ENCODE measurements around the gene PTPRC. TPM values are rescaled to one million over a fixed set of nuclear protein-coding genes. Genes with fewer than 3 reads are reported as not detected.
A peak's percentile ranks its signal among the peaks of the same experiment; 100 is the strongest.

The PTPRC gene
- polyA plus RNA-seq, 2 of the 4 experiments (the other 2 are of a cell fraction): not detected

DNA sequence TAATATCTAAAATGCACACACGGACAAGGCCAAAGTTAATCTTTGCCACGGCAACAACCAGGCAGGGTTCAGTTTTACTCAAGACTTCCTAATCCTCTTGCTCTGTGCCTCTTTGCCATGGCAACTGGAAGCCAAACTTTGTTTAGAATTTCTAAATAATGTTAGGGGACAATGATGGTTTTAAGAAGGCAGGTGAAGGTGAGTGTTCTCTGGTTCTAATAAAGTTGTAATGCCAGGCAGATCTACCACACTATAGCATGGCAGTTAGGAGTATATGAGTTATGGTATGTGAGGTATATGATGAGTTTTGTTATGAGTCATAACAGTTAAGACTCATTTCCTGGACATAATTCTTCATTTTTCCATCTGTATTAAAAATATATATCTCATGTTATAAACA is 2.7 kb downstream of the PTPRC start:
- WGBS (ENCODE audit: missing lambda C conversion rate): 80% methylated on average over 2 of the region's 2 CpGs
- Histone ChIP-seq H3K9me3 (no peaks in the 10 kb centered on the region), H3K27ac (no peak overlapping the region), H3K4me3 (no peak overlapping the region), H3K4me1 (no peaks in the 10 kb centered on the region), H3K4me2 (no peak overlapping the region)
- DNase-seq (ENCODE audit: low read depth in 1 of 2, low spot score in 1 of 2) (no peak), FAIRE-seq (no peak), ATAC-seq (no peak)
- ChIA-PET CTCF (no interaction called here), POLR2A (no interaction called here)
- TF ChIP-seq BHLHE40 (IDR thresholded peaks at IDR 0.05; ENCODE audit: low read depth, low read length) (no peak), FOSL2 (IDR thresholded peaks at IDR 0.05) (no peak), FOSL2 (CRISPR knock-in tag; IDR thresholded peaks at IDR 0.05) (peak; percentile 16; the same call in 1 of the 2 replicates)

DNA sequence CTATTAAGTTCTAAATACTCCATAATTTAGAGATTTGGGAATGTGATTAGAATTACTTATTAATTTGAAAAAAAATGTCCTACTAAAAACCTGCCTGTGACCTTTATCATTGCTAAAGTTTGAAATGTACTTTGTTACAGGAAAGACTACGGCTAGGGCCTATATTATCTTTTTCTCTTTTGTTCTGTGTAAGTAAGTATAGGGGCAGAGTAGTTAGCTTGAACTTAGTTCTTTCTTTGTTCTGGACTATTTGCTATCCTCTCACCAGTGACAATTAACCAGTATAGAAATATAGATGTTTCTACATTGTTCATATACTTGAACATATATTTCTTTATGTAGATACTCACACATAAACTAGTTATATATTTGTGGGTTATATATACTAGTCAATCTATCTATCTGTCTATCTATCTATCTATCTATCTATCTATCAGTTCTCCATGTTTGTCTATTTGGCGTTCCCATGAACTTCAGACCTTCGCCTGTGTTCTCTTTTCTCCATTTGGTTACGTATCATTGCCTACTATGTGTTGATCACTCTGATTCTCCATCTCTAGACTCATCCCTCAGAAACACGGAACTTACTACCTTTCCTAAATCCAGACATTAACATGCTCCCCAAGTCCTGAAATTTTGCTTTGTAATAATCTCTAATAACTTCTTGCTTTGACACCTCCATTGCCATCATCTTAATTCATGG is 3.3 kb downstream of the PTPRC start:
- Histone ChIP-seq H3K4me3 (no peak overlapping the region), H3K4me1 (no peaks in the 10 kb centered on the region), H3K4me2 (no peak overlapping the region), H3K9me3 (no peaks in the 10 kb centered on the region), H3K27ac (no peak overlapping the region)
- ATAC-seq (no peak), DNase-seq (ENCODE audit: low read depth in 1 of 2, low spot score in 1 of 2) (no peak), FAIRE-seq (no peak)
- POLR2A ChIA-PET: no interaction called here
- WGBS (ENCODE audit: missing lambda C conversion rate): 80% methylated on average over 5 of the region's 5 CpGs
- TF ChIP-seq, protein P1, sequence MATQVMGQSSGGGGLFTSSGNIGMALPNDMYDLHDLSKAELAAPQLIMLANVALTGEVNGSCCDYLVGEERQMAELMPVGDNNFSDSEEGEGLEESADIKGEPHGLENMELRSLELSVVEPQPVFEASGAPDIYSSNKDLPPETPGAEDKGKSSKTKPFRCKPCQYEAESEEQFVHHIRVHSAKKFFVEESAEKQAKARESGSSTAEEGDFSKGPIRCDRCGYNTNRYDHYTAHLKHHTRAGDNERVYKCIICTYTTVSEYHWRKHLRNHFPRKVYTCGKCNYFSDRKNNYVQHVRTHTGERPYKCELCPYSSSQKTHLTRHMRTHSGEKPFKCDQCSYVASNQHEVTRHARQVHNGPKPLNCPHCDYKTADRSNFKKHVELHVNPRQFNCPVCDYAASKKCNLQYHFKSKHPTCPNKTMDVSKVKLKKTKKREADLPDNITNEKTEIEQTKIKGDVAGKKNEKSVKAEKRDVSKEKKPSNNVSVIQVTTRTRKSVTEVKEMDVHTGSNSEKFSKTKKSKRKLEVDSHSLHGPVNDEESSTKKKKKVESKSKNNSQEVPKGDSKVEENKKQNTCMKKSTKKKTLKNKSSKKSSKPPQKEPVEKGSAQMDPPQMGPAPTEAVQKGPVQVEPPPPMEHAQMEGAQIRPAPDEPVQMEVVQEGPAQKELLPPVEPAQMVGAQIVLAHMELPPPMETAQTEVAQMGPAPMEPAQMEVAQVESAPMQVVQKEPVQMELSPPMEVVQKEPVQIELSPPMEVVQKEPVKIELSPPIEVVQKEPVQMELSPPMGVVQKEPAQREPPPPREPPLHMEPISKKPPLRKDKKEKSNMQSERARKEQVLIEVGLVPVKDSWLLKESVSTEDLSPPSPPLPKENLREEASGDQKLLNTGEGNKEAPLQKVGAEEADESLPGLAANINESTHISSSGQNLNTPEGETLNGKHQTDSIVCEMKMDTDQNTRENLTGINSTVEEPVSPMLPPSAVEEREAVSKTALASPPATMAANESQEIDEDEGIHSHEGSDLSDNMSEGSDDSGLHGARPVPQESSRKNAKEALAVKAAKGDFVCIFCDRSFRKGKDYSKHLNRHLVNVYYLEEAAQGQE (IDR thresholded peaks at IDR 0.05): no peak
- TF ChIP-seq CHD4 (IDR thresholded peaks at IDR 0.05; ENCODE audit: borderline replicate concordance) (no peak), SMC3 (IDR thresholded peaks at IDR 0.05) (no peak), SREBF2 (IDR thresholded peaks at IDR 0.05) (no peak), KDM1A (IDR thresholded peaks at IDR 0.05; ENCODE audit: low read depth) (no peak), TP53 (CRISPR knock-in tag; IDR thresholded peaks at IDR 0.05) (no peak), CHD2 (IDR thresholded peaks at IDR 0.05; ENCODE audit: low read length, partially characterized antibody) (no peak), NFE2L2 (conservative IDR thresholded peaks at IDR 0.05; ENCODE audit: low read length) (no peak), BHLHE40 (IDR thresholded peaks at IDR 0.05; ENCODE audit: low read depth, low read length) (no peak), MAZ (IDR thresholded peaks at IDR 0.05; ENCODE audit: borderline replicate concordance, low read depth, low read length) (no peak)
- TF ChIP-seq, protein P2, sequence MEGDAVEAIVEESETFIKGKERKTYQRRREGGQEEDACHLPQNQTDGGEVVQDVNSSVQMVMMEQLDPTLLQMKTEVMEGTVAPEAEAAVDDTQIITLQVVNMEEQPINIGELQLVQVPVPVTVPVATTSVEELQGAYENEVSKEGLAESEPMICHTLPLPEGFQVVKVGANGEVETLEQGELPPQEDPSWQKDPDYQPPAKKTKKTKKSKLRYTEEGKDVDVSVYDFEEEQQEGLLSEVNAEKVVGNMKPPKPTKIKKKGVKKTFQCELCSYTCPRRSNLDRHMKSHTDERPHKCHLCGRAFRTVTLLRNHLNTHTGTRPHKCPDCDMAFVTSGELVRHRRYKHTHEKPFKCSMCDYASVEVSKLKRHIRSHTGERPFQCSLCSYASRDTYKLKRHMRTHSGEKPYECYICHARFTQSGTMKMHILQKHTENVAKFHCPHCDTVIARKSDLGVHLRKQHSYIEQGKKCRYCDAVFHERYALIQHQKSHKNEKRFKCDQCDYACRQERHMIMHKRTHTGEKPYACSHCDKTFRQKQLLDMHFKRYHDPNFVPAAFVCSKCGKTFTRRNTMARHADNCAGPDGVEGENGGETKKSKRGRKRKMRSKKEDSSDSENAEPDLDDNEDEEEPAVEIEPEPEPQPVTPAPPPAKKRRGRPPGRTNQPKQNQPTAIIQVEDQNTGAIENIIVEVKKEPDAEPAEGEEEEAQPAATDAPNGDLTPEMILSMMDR (IDR thresholded peaks at IDR 0.05): no peak
- TF ChIP-seq, protein P3, sequence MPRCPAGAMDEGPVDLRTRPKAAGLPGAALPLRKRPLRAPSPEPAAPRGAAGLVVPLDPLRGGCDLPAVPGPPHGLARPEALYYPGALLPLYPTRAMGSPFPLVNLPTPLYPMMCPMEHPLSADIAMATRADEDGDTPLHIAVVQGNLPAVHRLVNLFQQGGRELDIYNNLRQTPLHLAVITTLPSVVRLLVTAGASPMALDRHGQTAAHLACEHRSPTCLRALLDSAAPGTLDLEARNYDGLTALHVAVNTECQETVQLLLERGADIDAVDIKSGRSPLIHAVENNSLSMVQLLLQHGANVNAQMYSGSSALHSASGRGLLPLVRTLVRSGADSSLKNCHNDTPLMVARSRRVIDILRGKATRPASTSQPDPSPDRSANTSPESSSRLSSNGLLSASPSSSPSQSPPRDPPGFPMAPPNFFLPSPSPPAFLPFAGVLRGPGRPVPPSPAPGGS (IDR thresholded peaks at IDR 0.05): no peak
- CTCF ChIA-PET: no interaction called here

DNA sequence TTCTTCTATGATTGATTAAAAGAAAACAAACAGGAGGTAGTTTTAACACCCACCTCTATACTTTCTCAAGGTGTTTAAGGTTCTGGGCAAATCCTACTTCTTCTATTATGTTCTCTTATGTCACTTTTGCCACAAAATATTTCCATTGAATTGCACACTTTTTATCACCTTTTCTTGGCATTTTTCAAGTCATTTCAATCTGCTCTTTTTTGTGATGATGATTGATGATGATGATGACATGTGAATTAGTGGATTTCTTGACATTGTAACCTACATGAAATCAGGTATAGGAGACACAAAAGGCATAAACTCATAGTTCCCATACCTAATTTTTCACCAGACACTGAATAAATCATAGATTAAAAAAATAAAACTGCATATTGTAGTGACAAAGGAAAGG is 4.1 kb downstream of the PTPRC start:
- ChIA-PET CTCF (no interaction called here), POLR2A (no interaction called here)
- TF ChIP-seq RAD21 (conservative IDR thresholded peaks at IDR 0.05 in 1 of 2, IDR thresholded peaks at IDR 0.05 in 1 of 2) (no peak), ZNF302 (CRISPR knock-in tag; IDR thresholded peaks at IDR 0.05) (no peak), POLR2A (IDR thresholded peaks at IDR 0.05; ENCODE audit: low read length) (no peak), HEYL (CRISPR knock-in tag; IDR thresholded peaks at IDR 0.05) (no peak), KDM1A (IDR thresholded peaks at IDR 0.05; ENCODE audit: low read depth) (no peak), NPAS2 (CRISPR knock-in tag; IDR thresholded peaks at IDR 0.05; ENCODE audit: borderline replicate concordance) (no peak), ZSCAN20 (CRISPR knock-in tag; IDR thresholded peaks at IDR 0.05) (no peak), KDM5A (IDR thresholded peaks at IDR 0.05) (no peak), NFE2L2 (conservative IDR thresholded peaks at IDR 0.05; ENCODE audit: low read length) (no peak), EHF (CRISPR knock-in tag; IDR thresholded peaks at IDR 0.05) (no peak), CHD2 (IDR thresholded peaks at IDR 0.05; ENCODE audit: low read length, partially characterized antibody) (no peak)
- TF ChIP-seq, protein P1 (IDR thresholded peaks at IDR 0.05): no peak
- H3K9me3 ChIP-seq: no peaks in the 10 kb centered on the region
- H3K4me1 ChIP-seq: no peaks in the 10 kb centered on the region
- H3K27ac ChIP-seq: no peak overlapping the region
- ATAC-seq: no peak
- H3K4me3 ChIP-seq: no peak overlapping the region
- no peak overlapping the region for H3K4me2 ChIP-seq
- DNase-seq (ENCODE audit: low read depth in 1 of 2, low spot score in 1 of 2): no peak
- FAIRE-seq: no peak
